A549 (cell line): ENCODE measurements around the gene CCDC77. TPM values are rescaled to one million over a fixed set of nuclear protein-coding genes. Genes with fewer than 3 reads are reported as not detected.

Source experiments
- ATAC-seq, 2 experiments: fragments of 200-7000 bp in 1 of 2; fragments of >200 bp in 1 of 2; cut with Nextera tagmentation in 1 of 2; cut with Tn5 transposase in 1 of 2; 3 replicates each; pipeline versions ENCODE4 v1.8.0 to v1.9.1; 2018 to 2020; ENCODE audit warnings: mild to moderate bottlenecking in 1 of 2, moderate library complexity in 1 of 2
- CTCF ChIA-PET: fragments of 300-600 bp; sonication (Branson Sonifier 250); formaldehyde crosslinking; extraction: SDS; loops from one replicate; lab custom pipeline; 2021; ENCODE audit warnings: antibody characterized with exemption, inconsistent platforms; lab: Yijun Ruan, JAX
- POLR2A ChIA-PET: fragments of 350-600 bp; formaldehyde crosslinking; extraction: SDS; loops from one replicate; lab custom pipeline; 2021; ENCODE audit warnings: antibody characterized with exemption, inconsistent platforms; lab: Yijun Ruan, JAX
- DNase-seq, 2 experiments: peaks; one replicate each; pipeline versions ENCODE4 v3.0.0 to v3.0.0-alpha.2; 2011 to 2016; ENCODE audit warnings: low read depth in 1 of 2, low spot score in 1 of 2
- FAIRE-seq: peaks from 2 replicates; lab custom pipeline; 2011; peaks lifted over from hg19 to GRCh38; lab: Jason Lieb, UNC
- H3K27ac ChIP-seq, 2 experiments: fragments of >200 bp; sonication (Bioruptor Twin); formaldehyde crosslinking; 3 replicates each; pipeline ENCODE4 v1.5.1; 2016 to 2017
- H3K4me1 ChIP-seq: fragments of >200 bp; sonication (Bioruptor Twin); formaldehyde crosslinking; 3 replicates; pipeline ENCODE4 v1.6.1; 2016
- H3K4me2 ChIP-seq: fragments of >200 bp; sonication (Bioruptor Twin); formaldehyde crosslinking; 3 replicates; pipeline ENCODE4 v1.6.1; 2016
- H3K4me3 ChIP-seq: fragments of >200 bp; sonication (Bioruptor Twin); formaldehyde crosslinking; 3 replicates; pipeline ENCODE4 v1.5.1; 2016
- H3K9me3 ChIP-seq: fragments of >200 bp; sonication (Bioruptor Twin); formaldehyde crosslinking; 3 replicates; pipeline ENCODE4 v1.6.1; 2016
- BCL3 ChIP-seq: fragments of >200 bp; sonication (Bioruptor Twin); formaldehyde crosslinking; IDR thresholded peaks from 3 replicates; pipeline ENCODE4 v1.6.1; 2016
- CHD2 ChIP-seq: fragments of 150-350 bp; IDR thresholded peaks from 2 replicates; pipeline ENCODE4 v1.6.1; 2014; ENCODE audit warnings: low read length; ENCODE audit not compliant: partially characterized antibody
- CHD4 ChIP-seq: fragments of 200-600 bp; sonication (generic); IDR thresholded peaks from 2 replicates; pipeline ENCODE4 v1.6.1; 2016; ENCODE audit warnings: antibody characterized with exemption, mild to moderate bottlenecking, borderline replicate concordance
- EHF ChIP-seq: fragments of 250-450 bp; sonication (Bioruptor Pico); IDR thresholded peaks from 2 replicates; pipeline ENCODE4 v1.5.0; 2020; ENCODE audit warnings: mild to moderate bottlenecking
- ELK1 ChIP-seq: fragments of 150-350 bp; IDR thresholded peaks from 2 replicates; pipeline ENCODE4 v1.6.1; 2014; ENCODE audit warnings: low read depth, mild to moderate bottlenecking, low read length
- ESRRA ChIP-seq: fragments of 150-350 bp; IDR thresholded peaks from 2 replicates; pipeline ENCODE4 v1.6.1; 2014; ENCODE audit warnings: mild to moderate bottlenecking, low read length, borderline replicate concordance
- HEYL ChIP-seq: fragments of 250-450 bp; sonication (Bioruptor Pico); IDR thresholded peaks from 2 replicates; pipeline ENCODE4 v1.8.0; 2021; ENCODE audit warnings: mild to moderate bottlenecking, moderate library complexity
- JUN ChIP-seq, 2 experiments: fragments of >200 bp; sonication (Bioruptor Twin); formaldehyde crosslinking; IDR thresholded peaks; 2 replicates in 1 of 2; 3 replicates in 1 of 2; pipeline ENCODE4 v1.6.1; 2016 to 2017
- JUNB ChIP-seq: fragments of >200 bp; sonication (Bioruptor Twin); formaldehyde crosslinking; IDR thresholded peaks from 2 replicates; pipeline ENCODE4 v1.6.1; 2016
- KDM5A ChIP-seq: fragments of 200-600 bp; sonication (generic); IDR thresholded peaks from 2 replicates; pipeline ENCODE4 v1.6.1; 2016; ENCODE audit warnings: antibody characterized with exemption, mild to moderate bottlenecking
- NFE2L2 ChIP-seq: fragments of 150-350 bp; conservative IDR thresholded peaks from 2 replicates; pipeline ENCODE4 v1.6.1; 2014; ENCODE audit warnings: low read length
- NPAS2 ChIP-seq: fragments of 250-450 bp; sonication (Bioruptor Pico); IDR thresholded peaks from 2 replicates; pipeline ENCODE4 v1.8.0; 2022; ENCODE audit warnings: mild to moderate bottlenecking, moderate library complexity, borderline replicate concordance
- NR3C1 ChIP-seq: fragments of >200 bp; sonication (Bioruptor Twin); formaldehyde crosslinking; IDR thresholded peaks from 3 replicates; pipeline ENCODE4 v1.6.1; 2017
- POLR2AphosphoS2 ChIP-seq: conservative IDR thresholded peaks from 2 replicates; pipeline ENCODE4 v1.6.1; 2012; ENCODE audit warnings: low read length, improper control_type of control experiment, inconsistent platforms
- RAD21 ChIP-seq, 2 experiments: fragments of >200 bp in 1 of 2; sonication (Bioruptor Twin) in 1 of 2; formaldehyde crosslinking in 1 of 2; IDR thresholded peaks in 1 of 2; conservative IDR thresholded peaks in 1 of 2; 2 replicates in 1 of 2; 3 replicates in 1 of 2; pipeline ENCODE4 v1.6.1; 2012 to 2018; ENCODE audit warnings: inconsistent platforms in 1 of 2
- RFX5 ChIP-seq: fragments of 450-650 bp; IDR thresholded peaks from 2 replicates; pipeline ENCODE4 v1.7.1; 2014; ENCODE audit warnings: antibody characterized with exemption, mild to moderate bottlenecking, moderate library complexity
- SMC3 ChIP-seq: fragments of >200 bp; sonication (Bioruptor Twin); formaldehyde crosslinking; IDR thresholded peaks from 3 replicates; pipeline ENCODE4 v1.6.1; 2018; ENCODE audit warnings: inconsistent platforms
- TFCP2L1 ChIP-seq: fragments of 250-450 bp; sonication (Bioruptor Pico); IDR thresholded peaks from 2 replicates; pipeline ENCODE4 v1.5.0; 2021; ENCODE audit warnings: mild to moderate bottlenecking
- ZNF302 ChIP-seq: fragments of 250-450 bp; sonication (Bioruptor Pico); IDR thresholded peaks from 2 replicates; pipeline ENCODE4 v1.9.0; 2021; ENCODE audit warnings: inconsistent platforms, mild to moderate bottlenecking, moderate library complexity
- WGBS: methylation state at CpG from one replicate; pipeline ENCODE4 v1.1.6; 2017; ENCODE audit errors: missing lambda C conversion rate; 5-methylcytosine and 5-hydroxymethylcytosine counted together
- polyA plus RNA-seq, 4 experiments: library from polyadenylated mRNA; depleted of rRNA in 3 of 4; stranded (reverse); fragments of >200 nt; fragmentation: RNase III in 1 of 4; extraction: RNeasy Plus Mini Kit Qiagen cat#74134 plus additional on column Dnase treatment in 1 of 4; gene quantifications; 2 replicates in 3 of 4; 3 replicates in 1 of 4; pipeline ENCODE4 v1.2.3, GENCODE V29; 2011 to 2017
- TF ChIP-seq, protein P1 (sequence below): fragments of >200 bp; sonication (Bioruptor Twin); formaldehyde crosslinking; IDR thresholded peaks from 3 replicates; pipeline ENCODE4 v1.5.1; 2016

Gene CCDC77
- polyA plus RNA-seq, 2 of the 4 experiments (the other 2 are of a cell fraction), result 15.4 to 23.1 TPM

DNA sequence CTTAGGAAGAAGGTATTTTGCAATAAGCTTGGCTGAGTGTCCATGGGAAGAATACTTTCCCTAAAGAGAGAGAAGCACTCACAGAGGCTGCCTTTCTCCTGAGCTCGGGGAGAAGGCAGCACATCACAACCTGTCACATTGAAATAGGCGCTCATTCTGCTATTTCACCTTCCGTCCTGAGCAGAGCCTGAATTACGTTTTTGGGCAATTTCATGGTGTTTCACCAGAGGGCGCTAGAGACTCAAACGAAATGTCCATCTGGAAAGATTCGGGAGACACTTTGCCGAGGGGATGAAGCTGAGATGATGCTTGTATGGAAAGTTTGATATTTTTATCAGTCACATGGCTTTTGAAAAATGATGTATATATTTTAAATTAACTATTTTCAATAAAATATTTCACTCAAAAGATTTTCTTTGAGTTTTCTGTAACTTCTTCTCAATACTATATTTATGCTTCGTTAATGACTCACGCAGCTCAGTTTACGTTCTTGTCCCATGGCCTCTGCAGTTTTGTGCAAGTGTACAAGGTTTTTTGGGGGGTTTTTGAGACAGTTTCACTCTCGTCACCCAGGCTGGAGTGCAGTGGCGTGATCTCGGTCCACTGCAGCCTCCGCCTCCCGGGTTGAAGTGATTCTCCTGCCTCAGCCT, 40.9 kb downstream of the CCDC77 start:
- WGBS, result 58% methylated on average over 16 of the region's 16 CpGs
- CTCF ChIA-PET, result interaction anchor here (0.6 to 13.9 kb wide), 49 partner anchors 9 to 1158 kb away, joined by 3 to 252 read pairs (median 4); partner anchors contain the start of genes B4GALNT3, KDM5A and RAD52
- Histone ChIP-seq H3K4me3 (no peak overlapping the region), H3K4me1 (no peaks in the 10 kb centered on the region), H3K4me2 (no peak overlapping the region), H3K27ac (no peak overlapping the region)
- FAIRE-seq (peak; percentile 77), ATAC-seq (peak; percentile 68 to 85; a peak in 5 of 6 replicates)
- POLR2A ChIA-PET, result interaction anchor here (0.5 kb wide), 1 partner anchor 372 kb away, joined by 3 read pairs; no protein-coding TSS in a partner anchor
- TF ChIP-seq RAD21 (conservative IDR thresholded peaks at IDR 0.05 in 1 of 2, IDR thresholded peaks at IDR 0.05 in 1 of 2) (peak; percentile 80 to 83), CHD4 (no peak), NFE2L2 (peak; percentile 15; the same call in 1 of the 2 replicates), SMC3 (peak; percentile 92), RFX5 (peak; percentile 93), BCL3 (no peak), POLR2AphosphoS2 (no peak)
- TF ChIP-seq, protein P1, sequence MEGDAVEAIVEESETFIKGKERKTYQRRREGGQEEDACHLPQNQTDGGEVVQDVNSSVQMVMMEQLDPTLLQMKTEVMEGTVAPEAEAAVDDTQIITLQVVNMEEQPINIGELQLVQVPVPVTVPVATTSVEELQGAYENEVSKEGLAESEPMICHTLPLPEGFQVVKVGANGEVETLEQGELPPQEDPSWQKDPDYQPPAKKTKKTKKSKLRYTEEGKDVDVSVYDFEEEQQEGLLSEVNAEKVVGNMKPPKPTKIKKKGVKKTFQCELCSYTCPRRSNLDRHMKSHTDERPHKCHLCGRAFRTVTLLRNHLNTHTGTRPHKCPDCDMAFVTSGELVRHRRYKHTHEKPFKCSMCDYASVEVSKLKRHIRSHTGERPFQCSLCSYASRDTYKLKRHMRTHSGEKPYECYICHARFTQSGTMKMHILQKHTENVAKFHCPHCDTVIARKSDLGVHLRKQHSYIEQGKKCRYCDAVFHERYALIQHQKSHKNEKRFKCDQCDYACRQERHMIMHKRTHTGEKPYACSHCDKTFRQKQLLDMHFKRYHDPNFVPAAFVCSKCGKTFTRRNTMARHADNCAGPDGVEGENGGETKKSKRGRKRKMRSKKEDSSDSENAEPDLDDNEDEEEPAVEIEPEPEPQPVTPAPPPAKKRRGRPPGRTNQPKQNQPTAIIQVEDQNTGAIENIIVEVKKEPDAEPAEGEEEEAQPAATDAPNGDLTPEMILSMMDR, result peak; percentile 85
- TF ChIP-seq, all 56 proteins: peak for 5
- H3K9me3 ChIP-seq, result no peaks in the 10 kb centered on the region
- DNase-seq, result peak; percentile 63 to 66

GRCh38 chr12:447141-447540, 45.7 kb downstream of the CCDC77 start:
- Histone ChIP-seq H3K27ac (no peak overlapping the region), H3K4me1 (no peaks in the 10 kb centered on the region), H3K9me3 (no peaks in the 10 kb centered on the region), H3K4me3 (no peak overlapping the region), H3K4me2 (no peak overlapping the region)
- POLR2A ChIA-PET, result no interaction called here
- WGBS, result 76% methylated on average over 1 of the region's 1 CpG
- FAIRE-seq (no peak), DNase-seq (no peak), ATAC-seq (no peak)
- CTCF ChIA-PET, result interaction anchor here (0.9 to 13.9 kb wide), 4 partner anchors 10 to 502 kb away, joined by 3 to 252 read pairs (median 6); partner anchors contain the start of gene RAD52
- no peak for TF ChIP-seq ELK1

DNA sequence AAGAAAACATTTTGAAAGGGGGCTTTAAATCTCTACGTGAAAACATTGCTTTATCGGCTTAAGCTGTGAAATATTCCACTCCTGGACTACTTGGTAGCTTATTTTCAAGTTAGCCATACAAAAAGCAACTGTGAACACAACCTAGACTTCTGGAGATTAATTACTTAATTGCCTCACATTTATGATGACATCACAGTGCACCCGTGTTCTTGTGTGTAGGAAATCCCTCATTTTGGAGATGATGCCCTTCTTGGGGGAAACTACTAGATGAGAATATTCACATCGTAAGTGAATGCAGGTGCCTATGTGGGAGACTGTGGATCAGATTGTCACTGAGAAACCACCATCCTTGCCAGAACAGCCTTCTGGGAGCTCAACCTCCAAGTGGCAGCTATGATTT, 47.8 kb downstream of the CCDC77 start:
- POLR2A ChIA-PET, result interaction anchor here (0.5 kb wide), 1 partner anchor 90 kb away, joined by 3 read pairs; no protein-coding TSS in a partner anchor
- ATAC-seq, result no peak
- TF ChIP-seq JUN (IDR thresholded peaks at IDR 0.05), result no peak
- TF ChIP-seq ZNF302 (CRISPR knock-in tag), result no peak
- no peak for TF ChIP-seq BCL3
- TF ChIP-seq TFCP2L1 (CRISPR knock-in tag), result no peak
- no peak for TF ChIP-seq NR3C1
- no peak for TF ChIP-seq NPAS2 (CRISPR knock-in tag)
- no peak for TF ChIP-seq JUNB
- TF ChIP-seq HEYL (CRISPR knock-in tag), result no peak
- TF ChIP-seq CHD2, result no peak
- no peak for TF ChIP-seq EHF (CRISPR knock-in tag)
- no peak for TF ChIP-seq RFX5
- no peak for TF ChIP-seq KDM5A
- TF ChIP-seq ESRRA, result no peak
- TF ChIP-seq RAD21 (conservative IDR thresholded peaks at IDR 0.05 in 1 of 2, IDR thresholded peaks at IDR 0.05 in 1 of 2), result no peak
- TF ChIP-seq, all 56 proteins: peak for 0
- Histone ChIP-seq H3K9me3 (peaks cover 7% of the 10 kb centered on the region; the same call in 2 of the 3 replicates), H3K4me2 (no peak overlapping the region), H3K4me1 (no peaks in the 10 kb centered on the region), H3K27ac (no peak overlapping the region), H3K4me3 (no peak overlapping the region)
- DNase-seq (no peak), FAIRE-seq (no peak)
- CTCF ChIA-PET, result interaction anchor here (0.6 to 13.9 kb wide), 8 partner anchors 14 to 229 kb away, joined by 3 to 252 read pairs (median 6); no protein-coding TSS in a partner anchor
- 48% methylated on average over 4 of the region's 4 CpGs for WGBS
